GM12878 (cell line): ENCODE measurements around the gene GPR158. TPM values are rescaled to one million over a fixed set of nuclear protein-coding genes. Genes with fewer than 3 reads are reported as not detected.

ENCODE experiments used
- ATAC-seq: fragments of 200-7000 bp; cut with Tn5 transposase; 3 replicates; pipeline ENCODE4 v1.9.1; 2020; ENCODE audit warnings: mild to moderate bottlenecking, moderate library complexity
- BruUV-seq: library from RNA; stranded (reverse); fragments of 400-500 nt; replicated peaks from 2 replicates; lab custom pipeline; 2021; lab: Mats Ljungman, UMichigan
- CTCF ChIA-PET: fragments of 300-600 bp; sonication (Branson Sonifier 250); formaldehyde crosslinking; extraction: SDS; loops from one replicate; lab custom pipeline; 2021; ENCODE audit warnings: inconsistent platforms; lab: Yijun Ruan, JAX
- POLR2A ChIA-PET: fragments of 350-600 bp; formaldehyde crosslinking; extraction: SDS; loops from one replicate; lab custom pipeline; 2021; ENCODE audit warnings: inconsistent platforms; lab: Charles Lee
- RAD21 ChIA-PET: fragments of 300-600 bp; sonication (Branson Sonifier 250); formaldehyde crosslinking; loops from one replicate; lab custom pipeline; 2023; ENCODE audit warnings: antibody characterized with exemption; ENCODE audit not compliant: unreplicated experiment; lab: Charles Lee
- SMC1A ChIA-PET: fragments of 300-600 bp; sonication (Branson Sonifier 250); formaldehyde crosslinking; loops from one replicate; lab custom pipeline; 2023; ENCODE audit not compliant: unreplicated experiment, uncharacterized antibody; lab: Charles Lee
- DNase-seq: peaks from one replicate; pipeline ENCODE4 v3.0.0-alpha.2; 2011; ENCODE audit warnings: low read depth, low spot score
- FAIRE-seq: peaks from 3 replicates; lab custom pipeline; 2011; peaks lifted over from hg19 to GRCh38; lab: Jason Lieb, UNC
- H2AFZ ChIP-seq: 2 replicates; pipeline ENCODE4 v1.6.0; 2011; ENCODE audit warnings: low read depth, low read length, control low read depth; ENCODE audit not compliant: control insufficient read depth
- H3K27ac ChIP-seq: 2 replicates; pipeline ENCODE4 v1.5.1; 2011; ENCODE audit warnings: control low read depth; ENCODE audit not compliant: control insufficient read depth, insufficient read depth
- H3K27me3 ChIP-seq, 2 experiments: replicated peaks in 1 of 2; 2 replicates each; pipeline versions ENCODE4 v1.6.0 to v1.6.1; 2011; ENCODE audit warnings: low read length in 1 of 2; ENCODE audit not compliant: control insufficient read depth in 2 of 2, insufficient read depth in 2 of 2
- H3K36me3 ChIP-seq, 2 experiments: 2 replicates each; pipeline ENCODE4 v1.5.1; 2011; ENCODE audit warnings: low read length in 1 of 2; ENCODE audit not compliant: control insufficient read depth in 2 of 2, insufficient read depth in 2 of 2
- H3K4me1 ChIP-seq: 2 replicates; pipeline ENCODE4 v1.6.1; 2011; ENCODE audit warnings: mild to moderate bottlenecking, low read length, moderate library complexity, mixed read lengths; ENCODE audit not compliant: control insufficient read depth, insufficient read depth
- H3K4me2 ChIP-seq: 2 replicates; pipeline ENCODE4 v1.6.0; 2011; ENCODE audit warnings: control low read depth; ENCODE audit not compliant: control insufficient read depth, insufficient read depth
- H3K4me3 ChIP-seq: fragments of 200-600 bp; sonication (generic); 2 replicates; pipeline ENCODE4 v1.5.1; 2016
- H3K79me2 ChIP-seq: 2 replicates; pipeline ENCODE4 v1.6.0; 2011; ENCODE audit warnings: low read length; ENCODE audit not compliant: control insufficient read depth, insufficient read depth
- H3K9ac ChIP-seq: 2 replicates; pipeline ENCODE4 v1.8.0; 2011; ENCODE audit warnings: low read length, control low read depth, mixed read lengths; ENCODE audit not compliant: control insufficient read depth, insufficient read depth
- H3K9me3 ChIP-seq: replicated peaks from 3 replicates; pipeline ENCODE4 v1.5.1; 2011; ENCODE audit warnings: mild to moderate bottlenecking, low read length; ENCODE audit not compliant: control insufficient read depth, insufficient read depth
- H4K20me1 ChIP-seq: 2 replicates; pipeline ENCODE4 v1.6.0; 2011; ENCODE audit not compliant: control insufficient read depth, insufficient read depth
- ATF3 ChIP-seq: IDR thresholded peaks from 2 replicates; pipeline ENCODE4 v1.6.1; 2011; ENCODE audit warnings: low read depth, mild to moderate bottlenecking, low read length, moderate library complexity, borderline replicate concordance; ENCODE audit errors: extremely low read depth
- CTCF ChIP-seq, 3 experiments: IDR thresholded peaks in 2 of 3; conservative IDR thresholded peaks in 1 of 3; 2 replicates each; pipeline ENCODE4 v1.5.1; 2011; ENCODE audit warnings: low read depth in 3 of 3, low read length in 3 of 3, mild to moderate bottlenecking in 3 of 3, control low read depth in 2 of 3, moderate library complexity in 2 of 3, inconsistent platforms in 1 of 3, mixed read lengths in 1 of 3; ENCODE audit not compliant: control insufficient read depth in 2 of 3, insufficient read depth in 1 of 3; ENCODE audit errors: extremely low read depth in 1 of 3
- FOS ChIP-seq: IDR thresholded peaks from 3 replicates; pipeline ENCODE4 v1.6.1; 2011; ENCODE audit warnings: borderline replicate concordance; ENCODE audit not compliant: insufficient read length; ENCODE audit errors: extremely low read depth
- IRF4 ChIP-seq: IDR thresholded peaks from 2 replicates; pipeline ENCODE4 v1.6.1; 2011; ENCODE audit warnings: low read depth, low read length
- NFXL1 ChIP-seq: fragments of 450-650 bp; IDR thresholded peaks from 2 replicates; pipeline ENCODE4 v1.6.1; 2017; ENCODE audit warnings: antibody characterized with exemption, mild to moderate bottlenecking, borderline replicate concordance
- NRF1 ChIP-seq: conservative IDR thresholded peaks from 2 replicates; pipeline ENCODE4 v1.6.1; 2011; ENCODE audit warnings: mild to moderate bottlenecking, low read depth, low read length, improper control_type of control experiment
- POLR2AphosphoS2 ChIP-seq: IDR thresholded peaks from 2 replicates; pipeline ENCODE4 v1.6.1; 2011; ENCODE audit warnings: low read depth, mild to moderate bottlenecking, low read length, improper control_type of control experiment, moderate library complexity
- RB1 ChIP-seq: fragments of 450-650 bp; formaldehyde crosslinking; IDR thresholded peaks from 2 replicates; pipeline ENCODE4 v1.6.1; 2017; ENCODE audit warnings: mild to moderate bottlenecking, borderline replicate concordance
- RELA ChIP-seq: fragments of 450-650 bp; IDR thresholded peaks from 2 replicates; pipeline ENCODE4 v1.8.0; 2014; ENCODE audit warnings: borderline replicate concordance; ENCODE audit not compliant: partially characterized antibody
- SIX5 ChIP-seq: IDR thresholded peaks from 2 replicates; pipeline ENCODE4 v1.6.1; 2011; ENCODE audit warnings: mild to moderate bottlenecking, low read depth, low read length, moderate library complexity; ENCODE audit not compliant: severe bottlenecking
- SMAD5 ChIP-seq: IDR thresholded peaks from 2 replicates; pipeline ENCODE4 v1.6.1; 2016; ENCODE audit warnings: antibody characterized with exemption, low read depth
- STAT1 ChIP-seq: fragments of 450-650 bp; conservative IDR thresholded peaks from 2 replicates; pipeline ENCODE4 v1.6.1; 2014; ENCODE audit warnings: antibody characterized with exemption, mild to moderate bottlenecking
- STAT3 ChIP-seq: IDR thresholded peaks from 2 replicates; pipeline ENCODE4 v1.6.1; 2011; ENCODE audit warnings: low read depth, low read length, improper control_type of control experiment
- WGBS: methylation state at CpG from one replicate; pipeline ENCODE4 v1.1.6; 2016; ENCODE audit warnings: low lambda C conversion rate; ENCODE audit not compliant: insufficient replicate concordance, insufficient coverage; ENCODE audit errors: missing lambda C conversion rate; 5-methylcytosine and 5-hydroxymethylcytosine counted together
- in situ Hi-C: fragments of 300-500 bp; cut with MboI; formaldehyde crosslinking; loops from 9 replicates; pipeline ENCODE4 v1.14.3; 2018; ENCODE audit warnings: mixed read lengths
- intact Hi-C: fragments of 100-400 bp; cut with micrococcal nuclease; formaldehyde crosslinking; loops from one replicate; pipeline ENCODE4 v1.14.2; 2022; ENCODE audit not compliant: unreplicated experiment
- polyA plus RNA-seq, 11 experiments: library from polyadenylated mRNA; depleted of rRNA in 4 of 11; unstranded in 6 of 11; stranded (reverse) in 5 of 11; fragments of >200 nt; fragmentation: Nextera tagmentation in 4 of 11; fragmentation: Illumina TruSeq in 1 of 11; extraction: Ambion mirVana in 4 of 11; extraction: Trizol in 1 of 11; gene quantifications; 1 replicate in 1 of 11; 2 replicates in 10 of 11; pipeline versions ENCODE4 v1.2.1 to v1.2.3, GENCODE V29; 2011 to 2016; ENCODE audit warnings: inconsistent platforms in 2 of 11, missing spikeins in 2 of 11, low read depth in 1 of 11
- total RNA-seq, 4 experiments: library from RNA; depleted of rRNA in 3 of 4; stranded (reverse); fragments of >200 nt in 3 of 4; fragmentation: Illumina TruSeq in 1 of 4; extraction: Trizol in 1 of 4; gene quantifications; 2 replicates each; pipeline versions ENCODE4 v1.2.1 to v1.2.3, GENCODE V29; 2013 to 2021
- TF ChIP-seq, protein P1 (sequence below): fragments of 450-650 bp; IDR thresholded peaks from 2 replicates; pipeline ENCODE4 v1.6.1; 2016; ENCODE audit warnings: mild to moderate bottlenecking
- TF ChIP-seq, protein P2 (sequence below): fragments of 150-350 bp; IDR thresholded peaks from 2 replicates; pipeline ENCODE4 v1.6.1; 2016; ENCODE audit warnings: low read depth, low read length
- TF ChIP-seq, protein P3 (sequence below): fragments of 450-650 bp; conservative IDR thresholded peaks from 2 replicates; pipeline ENCODE4 v1.6.1; 2017; ENCODE audit warnings: mild to moderate bottlenecking, moderate library complexity

Gene GPR158
- total and polyA plus RNA-seq, 10 of the 15 experiments (the other 5 are each of a cell fraction or from before 2014, with no cell fraction given) = not detected

DNA sequence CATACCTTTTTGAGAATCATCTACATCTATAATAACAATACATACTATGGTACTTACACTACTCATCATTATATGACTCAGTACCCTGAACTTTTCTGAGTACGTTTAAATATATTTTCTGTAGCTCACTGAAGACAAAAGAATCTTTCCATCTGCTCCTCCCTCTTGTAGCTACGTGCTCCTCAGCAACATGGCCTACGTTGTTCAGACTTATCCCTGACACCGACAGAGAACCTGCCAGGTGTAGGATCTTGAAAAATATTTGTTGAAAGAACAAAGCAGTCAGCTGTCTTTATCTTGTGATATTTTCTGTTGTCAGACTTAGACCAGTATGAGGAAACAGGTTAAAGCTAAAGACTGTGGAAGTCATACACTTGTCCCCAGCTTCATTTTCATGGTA, 403.3 kb downstream of the GPR158 start:
- Histone ChIP-seq H3K79me2 (no peaks in the 10 kb centered on the region), H3K4me1 (no peaks in the 10 kb centered on the region), H3K4me2 (no peak overlapping the region), H3K27ac (no peak overlapping the region), H2AFZ (no peak overlapping the region), H3K27me3 (no peaks in the 10 kb centered on the region), H3K4me3 (no peak overlapping the region), H3K9me3 (no peaks in the 10 kb centered on the region), H3K9ac (no peak overlapping the region), H4K20me1 (no peaks in the 10 kb centered on the region), H3K36me3 (no peaks in the 10 kb centered on the region)
- no peak for ATAC-seq
- no TSS peak for BruUV-seq
- RAD21 ChIA-PET = interaction anchor here (1.2 kb wide), 1 partner anchor 25 kb away, joined by 4 read pairs; no protein-coding TSS in a partner anchor
- no peak for DNase-seq
- intact Hi-C loops = no loop called here
- no peak for FAIRE-seq
- POLR2A ChIA-PET = interaction anchor here (0.6 kb wide), 1 partner anchor 15 kb away, joined by 8 read pairs; no protein-coding TSS in a partner anchor
- CTCF ChIA-PET = no interaction called here
- in situ Hi-C loops = no loop called here
- SMC1A ChIA-PET = interaction anchor here (0.8 kb wide), 1 partner anchor 33 kb away, joined by 4 read pairs; no protein-coding TSS in a partner anchor
- 7% methylated on average over 4 of the region's 4 CpGs for WGBS
- no peak for TF ChIP-seq RELA
- no peak for TF ChIP-seq STAT3
- no peak for TF ChIP-seq CTCF (IDR thresholded peaks at IDR 0.05 in 2 of 3, conservative IDR thresholded peaks at IDR 0.05 in 1 of 3; ENCODE audit: control insufficient read depth in 2 of 3, extremely low read depth in 1 of 3, insufficient read depth in 1 of 3, low read depth in 3 of 3, low read length in 3 of 3)
- TF ChIP-seq POLR2AphosphoS2 = no peak
- TF ChIP-seq ATF3 = no peak
- no peak for TF ChIP-seq STAT1
- TF ChIP-seq, protein P1, sequence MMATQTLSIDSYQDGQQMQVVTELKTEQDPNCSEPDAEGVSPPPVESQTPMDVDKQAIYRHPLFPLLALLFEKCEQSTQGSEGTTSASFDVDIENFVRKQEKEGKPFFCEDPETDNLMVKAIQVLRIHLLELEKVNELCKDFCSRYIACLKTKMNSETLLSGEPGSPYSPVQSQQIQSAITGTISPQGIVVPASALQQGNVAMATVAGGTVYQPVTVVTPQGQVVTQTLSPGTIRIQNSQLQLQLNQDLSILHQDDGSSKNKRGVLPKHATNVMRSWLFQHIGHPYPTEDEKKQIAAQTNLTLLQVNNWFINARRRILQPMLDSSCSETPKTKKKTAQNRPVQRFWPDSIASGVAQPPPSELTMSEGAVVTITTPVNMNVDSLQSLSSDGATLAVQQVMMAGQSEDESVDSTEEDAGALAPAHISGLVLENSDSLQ = no peak
- no peak for TF ChIP-seq IRF4
- no peak for TF ChIP-seq NFXL1
- no peak for TF ChIP-seq FOS
- no peak for TF ChIP-seq NRF1
- TF ChIP-seq SMAD5 = no peak
- TF ChIP-seq, protein P2, sequence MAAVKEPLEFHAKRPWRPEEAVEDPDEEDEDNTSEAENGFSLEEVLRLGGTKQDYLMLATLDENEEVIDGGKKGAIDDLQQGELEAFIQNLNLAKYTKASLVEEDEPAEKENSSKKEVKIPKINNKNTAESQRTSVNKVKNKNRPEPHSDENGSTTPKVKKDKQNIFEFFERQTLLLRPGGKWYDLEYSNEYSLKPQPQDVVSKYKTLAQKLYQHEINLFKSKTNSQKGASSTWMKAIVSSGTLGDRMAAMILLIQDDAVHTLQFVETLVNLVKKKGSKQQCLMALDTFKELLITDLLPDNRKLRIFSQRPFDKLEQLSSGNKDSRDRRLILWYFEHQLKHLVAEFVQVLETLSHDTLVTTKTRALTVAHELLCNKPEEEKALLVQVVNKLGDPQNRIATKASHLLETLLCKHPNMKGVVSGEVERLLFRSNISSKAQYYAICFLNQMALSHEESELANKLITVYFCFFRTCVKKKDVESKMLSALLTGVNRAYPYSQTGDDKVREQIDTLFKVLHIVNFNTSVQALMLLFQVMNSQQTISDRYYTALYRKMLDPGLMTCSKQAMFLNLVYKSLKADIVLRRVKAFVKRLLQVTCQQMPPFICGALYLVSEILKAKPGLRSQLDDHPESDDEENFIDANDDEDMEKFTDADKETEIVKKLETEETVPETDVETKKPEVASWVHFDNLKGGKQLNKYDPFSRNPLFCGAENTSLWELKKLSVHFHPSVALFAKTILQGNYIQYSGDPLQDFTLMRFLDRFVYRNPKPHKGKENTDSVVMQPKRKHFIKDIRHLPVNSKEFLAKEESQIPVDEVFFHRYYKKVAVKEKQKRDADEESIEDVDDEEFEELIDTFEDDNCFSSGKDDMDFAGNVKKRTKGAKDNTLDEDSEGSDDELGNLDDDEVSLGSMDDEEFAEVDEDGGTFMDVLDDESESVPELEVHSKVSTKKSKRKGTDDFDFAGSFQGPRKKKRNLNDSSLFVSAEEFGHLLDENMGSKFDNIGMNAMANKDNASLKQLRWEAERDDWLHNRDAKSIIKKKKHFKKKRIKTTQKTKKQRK = no peak
- TF ChIP-seq, protein P3, sequence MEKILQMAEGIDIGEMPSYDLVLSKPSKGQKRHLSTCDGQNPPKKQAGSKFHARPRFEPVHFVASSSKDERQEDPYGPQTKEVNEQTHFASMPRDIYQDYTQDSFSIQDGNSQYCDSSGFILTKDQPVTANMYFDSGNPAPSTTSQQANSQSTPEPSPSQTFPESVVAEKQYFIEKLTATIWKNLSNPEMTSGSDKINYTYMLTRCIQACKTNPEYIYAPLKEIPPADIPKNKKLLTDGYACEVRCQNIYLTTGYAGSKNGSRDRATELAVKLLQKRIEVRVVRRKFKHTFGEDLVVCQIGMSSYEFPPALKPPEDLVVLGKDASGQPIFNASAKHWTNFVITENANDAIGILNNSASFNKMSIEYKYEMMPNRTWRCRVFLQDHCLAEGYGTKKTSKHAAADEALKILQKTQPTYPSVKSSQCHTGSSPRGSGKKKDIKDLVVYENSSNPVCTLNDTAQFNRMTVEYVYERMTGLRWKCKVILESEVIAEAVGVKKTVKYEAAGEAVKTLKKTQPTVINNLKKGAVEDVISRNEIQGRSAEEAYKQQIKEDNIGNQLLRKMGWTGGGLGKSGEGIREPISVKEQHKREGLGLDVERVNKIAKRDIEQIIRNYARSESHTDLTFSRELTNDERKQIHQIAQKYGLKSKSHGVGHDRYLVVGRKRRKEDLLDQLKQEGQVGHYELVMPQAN = no peak
- TF ChIP-seq RB1 = no peak
- no peak for TF ChIP-seq SIX5
